ENCODE measurements around the gene RNF113A.
"Not testable (repeated sequence)": the region's sequence is repeated elsewhere in the genome, so short reads cannot be mapped to it uniquely, and the experiment has no call there.

RNF113A gene

GRCh38 chrX:119852382-119853353, 18.9 kb downstream of the RNF113A start, which contains the start of gene UPF3B:
Gene UPF3B, minus strand, starts transcription at chrX:119852963. Its CDS starts 35 bp downstream, at chrX:119852928.
- peak; percentile 25 to 96 (median 88) for DNase-seq

GRCh38 chrX:119833905-119834304, 37.6 kb downstream of the RNF113A start:
- DNase-seq: no peak

GRCh38 chrX:119828446-119828845, 43.1 kb downstream of the RNF113A start:
- DNase-seq: no peak

GRCh38 chrX:119826399-119826959, 45.1 kb downstream of the RNF113A start:
- no peak for DNase-seq

GRCh38 chrX:119824221-119824620, 47.3 kb downstream of the RNF113A start:
- not testable (repeated sequence) for DNase-seq

GRCh38 chrX:119821703-119822102, 49.8 kb downstream of the RNF113A start:
- DNase-seq: not testable (repeated sequence)

All from nucleus accumbens (tissue), 56 donors.